ENCODE measurements around the gene MPC2. TPM values are rescaled to one million over a fixed set of nuclear protein-coding genes. Genes with fewer than 3 reads are reported as not detected.

MPC2 gene
- total and polyA plus RNA-seq, 7 donors: 44.4 to 252 (median 64.2) TPM

DNA sequence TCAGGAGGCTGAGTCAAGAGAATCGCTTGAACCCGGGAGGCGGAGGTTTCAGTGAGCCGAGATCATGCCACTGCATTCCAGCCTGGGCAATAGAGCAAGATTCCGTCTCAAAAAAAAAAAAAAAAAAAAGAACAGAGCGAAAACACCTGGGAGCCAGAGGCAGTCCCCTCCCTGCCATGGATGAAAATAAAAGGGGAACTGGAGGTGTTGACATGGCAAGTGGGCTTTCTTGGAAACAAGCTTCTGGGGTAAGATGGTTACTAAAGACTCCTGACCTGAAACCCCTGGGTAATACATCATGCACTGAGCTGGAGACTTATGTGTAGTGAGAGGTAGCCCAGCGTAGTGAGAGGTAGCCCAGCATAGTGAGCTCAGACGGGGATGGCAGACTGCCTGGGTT is 54.5 kb downstream of the MPC2 start:
- Histone ChIP-seq H3K36me3 (no peaks in the 10 kb centered on the region), H3K27ac (no peak overlapping the region), H3K4me3 (no peak overlapping the region), H3K9me3 (no peaks in the 10 kb centered on the region), H3K4me1 (no peaks in the 10 kb centered on the region), H3K27me3 (no peaks in the 10 kb centered on the region)
- no peak for TF ChIP-seq EP300 (IDR thresholded peaks at IDR 0.05)
- TF ChIP-seq POLR2AphosphoS5 (IDR thresholded peaks at IDR 0.05): no peak
- TF ChIP-seq POLR2A (IDR thresholded peaks at IDR 0.05): no peak
- no peak for TF ChIP-seq CTCF (IDR thresholded peaks at IDR 0.05)
- DNase-seq: no peak
- intact Hi-C loops (cut with DNase I): no loop called here
- 90 to 95% methylated on average over 8 of the region's 8 CpGs for WGBS, 2 donors

- WGBS, 2 donors: 86 to 93% methylated on average over 3 of the region's 3 CpGs
- TF ChIP-seq POLR2AphosphoS5 (IDR thresholded peaks at IDR 0.05) (no peak), EP300 (IDR thresholded peaks at IDR 0.05) (no peak), POLR2A (IDR thresholded peaks at IDR 0.05) (no peak), CTCF (IDR thresholded peaks at IDR 0.05) (no peak)
- DNase-seq: no peak
- Histone ChIP-seq H3K27me3 (no peaks in the 10 kb centered on the region), H3K4me1 (no peaks in the 10 kb centered on the region), H3K36me3 (no peaks in the 10 kb centered on the region), H3K27ac (no peak overlapping the region), H3K9me3 (no peaks in the 10 kb centered on the region), H3K4me3 (no peak overlapping the region)
- intact Hi-C loops (cut with DNase I): no loop called here
These were observed 55.1 kb downstream of the MPC2 start for GRCh38 chr1:167881786-167882185.

DNA sequence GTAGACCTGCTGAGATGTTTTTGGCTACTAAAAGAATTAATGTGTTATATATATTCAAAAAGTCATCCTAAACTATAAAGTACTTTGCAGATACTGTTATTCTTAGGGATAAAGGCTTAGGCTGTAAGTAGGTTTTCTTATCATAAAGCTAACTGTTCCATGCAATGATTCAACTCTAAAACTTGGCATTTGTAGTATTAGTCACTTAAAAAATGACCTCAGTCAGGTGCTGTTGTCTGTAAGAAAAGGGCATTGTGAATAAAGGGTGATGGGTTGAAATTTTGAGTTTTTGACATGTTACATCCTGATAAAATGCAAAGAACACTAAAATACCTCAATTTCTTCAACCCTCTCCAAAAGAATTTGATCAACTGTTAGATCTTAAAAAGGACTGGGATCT is 55.8 kb downstream of the MPC2 start:
- H3K4me3 ChIP-seq: no peak overlapping the region
- intact Hi-C loops (cut with DNase I): no loop called here
- no peaks in the 10 kb centered on the region for H3K36me3 ChIP-seq
- DNase-seq: no peak
- no peaks in the 10 kb centered on the region for H3K27me3 ChIP-seq
- TF ChIP-seq POLR2AphosphoS5 (IDR thresholded peaks at IDR 0.05) (no peak), EP300 (IDR thresholded peaks at IDR 0.05) (no peak), POLR2A (IDR thresholded peaks at IDR 0.05) (no peak), CTCF (IDR thresholded peaks at IDR 0.05) (no peak)
- no peaks in the 10 kb centered on the region for H3K4me1 ChIP-seq
- no peak overlapping the region for H3K27ac ChIP-seq
- H3K9me3 ChIP-seq: no peaks in the 10 kb centered on the region

GRCh38 chr1:167880580-167881021 is 56.3 kb downstream of the MPC2 start:
- 97 to 98% methylated on average over 3 of the region's 3 CpGs for WGBS, 2 donors
- H3K9me3 ChIP-seq: no peaks in the 10 kb centered on the region
- no peaks in the 10 kb centered on the region for H3K27me3 ChIP-seq
- no peak for DNase-seq
- H3K4me1 ChIP-seq: no peaks in the 10 kb centered on the region
- intact Hi-C loops (cut with DNase I): no loop called here
- no peaks in the 10 kb centered on the region for H3K36me3 ChIP-seq
- no peak overlapping the region for H3K4me3 ChIP-seq
- TF ChIP-seq POLR2AphosphoS5 (IDR thresholded peaks at IDR 0.05) (no peak), POLR2A (IDR thresholded peaks at IDR 0.05) (no peak), EP300 (IDR thresholded peaks at IDR 0.05) (no peak), CTCF (IDR thresholded peaks at IDR 0.05) (no peak)
- H3K27ac ChIP-seq: no peak overlapping the region

- 75 to 88% methylated on average over 1 of the region's 1 CpG for WGBS, 2 donors
- Histone ChIP-seq H3K9me3 (no peaks in the 10 kb centered on the region), H3K27ac (no peak overlapping the region), H3K27me3 (no peaks in the 10 kb centered on the region), H3K36me3 (no peaks in the 10 kb centered on the region), H3K4me3 (no peak overlapping the region), H3K4me1 (no peaks in the 10 kb centered on the region)
- no peak for TF ChIP-seq POLR2AphosphoS5 (IDR thresholded peaks at IDR 0.05)
- no peak for TF ChIP-seq EP300 (IDR thresholded peaks at IDR 0.05)
- no peak for TF ChIP-seq CTCF (IDR thresholded peaks at IDR 0.05)
- TF ChIP-seq POLR2A (IDR thresholded peaks at IDR 0.05): no peak
- intact Hi-C loops (cut with DNase I): no loop called here
- no peak for DNase-seq
These were observed 57.4 kb downstream of the MPC2 start for GRCh38 chr1:167879508-167879907.
